Keratinocyte (primary cell): Measurements from ENCODE around the gene DGKI. TPM values are rescaled to one million over a fixed set of nuclear protein-coding genes. Genes with fewer than 3 reads are reported as not detected.

Experiments
- DNase-seq: peaks from one replicate; pipeline ENCODE4 v3.0.0-alpha.2; 2011; ENCODE audit warnings: low read depth, missing footprints, low spot score
- FAIRE-seq: peaks from 2 replicates; lab custom pipeline; 2011; peaks lifted over from hg19 to GRCh38; lab: Jason Lieb, UNC
- H2AFZ ChIP-seq: 2 replicates; pipeline ENCODE4 v1.6.0; 2012; ENCODE audit warnings: low read length, control low read depth, inconsistent platforms; ENCODE audit not compliant: control insufficient read depth
- H3K27ac ChIP-seq: 2 replicates; pipeline ENCODE4 v1.5.1; 2011; ENCODE audit warnings: low read length; ENCODE audit not compliant: control insufficient read depth, insufficient read depth
- H3K27me3 ChIP-seq: 3 replicates; pipeline ENCODE4 v1.6.0; 2011; ENCODE audit warnings: low read length; ENCODE audit not compliant: control insufficient read depth, insufficient read depth; ENCODE audit errors: extremely low read depth
- H3K36me3 ChIP-seq, 2 experiments: 2 replicates in 1 of 2; 3 replicates in 1 of 2; pipeline ENCODE4 v1.5.1; 2011; ENCODE audit warnings: low read length in 2 of 2, mild to moderate bottlenecking in 1 of 2; ENCODE audit not compliant: control insufficient read depth in 2 of 2, insufficient read depth in 2 of 2; ENCODE audit errors: extremely low read depth in 1 of 2
- H3K4me1 ChIP-seq: 3 replicates; pipeline ENCODE4 v1.5.1; 2011; ENCODE audit warnings: low read length; ENCODE audit not compliant: control insufficient read depth, insufficient read depth; ENCODE audit errors: extremely low read depth
- H3K4me2 ChIP-seq: 3 replicates; pipeline ENCODE4 v1.6.0; 2011; ENCODE audit warnings: low read depth, low read length; ENCODE audit not compliant: control insufficient read depth, insufficient read depth; ENCODE audit errors: extremely low read depth
- H3K4me3 ChIP-seq, 3 experiments: fragments of 200-600 bp in 1 of 3; sonication (generic) in 1 of 3; 2 replicates in 2 of 3; 3 replicates in 1 of 3; pipeline ENCODE4 v1.5.1; 2011 to 2016; ENCODE audit warnings: low read length in 3 of 3, mild to moderate bottlenecking in 3 of 3, control low read depth in 2 of 3, inconsistent platforms in 1 of 3, low read depth in 1 of 3, mixed read lengths in 1 of 3, mixed run types in 1 of 3, moderate library complexity in 1 of 3; ENCODE audit not compliant: control insufficient read depth in 2 of 3, insufficient read depth in 2 of 3; ENCODE audit errors: extremely low read depth in 1 of 3
- H3K79me2 ChIP-seq: 2 replicates; pipeline ENCODE4 v1.6.0; 2012; ENCODE audit warnings: low read length; ENCODE audit not compliant: control insufficient read depth, insufficient read depth
- H3K9ac ChIP-seq: 3 replicates; pipeline ENCODE4 v1.6.0; 2011; ENCODE audit warnings: low read length; ENCODE audit not compliant: control insufficient read depth, insufficient read depth; ENCODE audit errors: extremely low read depth
- H3K9me1 ChIP-seq: 3 replicates; pipeline ENCODE4 v1.6.0; 2011; ENCODE audit warnings: low read length; ENCODE audit not compliant: control insufficient read depth, insufficient read depth; ENCODE audit errors: extremely low read depth
- H3K9me3 ChIP-seq: 2 replicates; pipeline ENCODE4 v1.5.1; 2012; ENCODE audit warnings: low read depth, low read length; ENCODE audit not compliant: control insufficient read depth
- H4K20me1 ChIP-seq: 3 replicates; pipeline ENCODE4 v1.6.0; 2011; ENCODE audit warnings: low read length; ENCODE audit not compliant: control insufficient read depth, insufficient read depth; ENCODE audit errors: extremely low read depth
- EZH2 ChIP-seq: IDR thresholded peaks from one replicate; pipeline ENCODE4 v1.6.1; 2012; ENCODE audit warnings: inconsistent platforms, mild to moderate bottlenecking, low read length, moderate library complexity
- dilution Hi-C: fragments of 300-500 bp; cut with MboI; formaldehyde crosslinking; loops from one replicate; pipeline ENCODE4 v1.7.0; 2020; ENCODE audit warnings: low sequenced_read_pairs; ENCODE audit not compliant: extremely low pct_ligation_motif_present
- polyA plus RNA-seq, 5 experiments: library from polyadenylated mRNA; depleted of rRNA in 3 of 5; stranded (reverse) in 3 of 5; stranded (forward) in 1 of 5; unstranded in 1 of 5; fragments of >200 nt; gene quantifications; 1 replicate in 1 of 5; 2 replicates in 3 of 5; 3 replicates in 1 of 5; pipeline versions ENCODE4 v1.2.1 to v1.2.3, GENCODE V29; 2011 to 2012; ENCODE audit warnings: missing spikeins in 2 of 5, low read depth in 1 of 5, low replicate concordance in 1 of 5
- TF ChIP-seq, protein P1 (sequence below), 3 experiments: IDR thresholded peaks in 1 of 3; conservative IDR thresholded peaks in 1 of 3; optimal IDR thresholded peaks in 1 of 3; 2 replicates in 2 of 3; 3 replicates in 1 of 3; pipeline versions ENCODE3 to v1.5.1; 2011; ENCODE audit warnings: low read length in 3 of 3, mild to moderate bottlenecking in 3 of 3, moderate library complexity in 2 of 3, control low read depth in 1 of 3, inconsistent platforms in 1 of 3; ENCODE audit not compliant: insufficient read depth in 2 of 3; ENCODE audit errors: extremely low read depth in 1 of 3

The DGKI gene
- polyA plus RNA-seq, 1 donor (not counting 4 experiments of a cell fraction or from before 2014, with no cell fraction given) = 0.14 TPM

DNA sequence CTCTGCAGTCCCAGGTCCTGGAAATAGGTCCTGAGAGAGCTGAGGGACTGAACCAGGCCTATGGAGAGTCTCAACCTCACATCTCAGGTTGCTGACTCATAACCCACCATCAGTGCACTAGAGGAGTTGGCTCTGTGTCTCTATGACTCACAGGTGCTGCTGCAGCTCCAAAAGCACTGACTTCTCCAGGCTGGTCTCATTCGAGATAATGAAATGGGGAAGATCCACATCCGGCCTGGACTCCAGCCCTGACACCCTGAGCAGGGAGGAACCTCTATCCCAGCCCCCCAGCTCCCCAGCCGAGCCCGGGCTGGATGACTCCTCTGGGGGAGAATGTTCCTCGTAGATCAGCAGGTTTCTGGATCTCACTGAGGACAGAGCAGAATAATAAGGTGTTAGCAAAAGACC, 35.5 kb upstream of the DGKI start:
- Histone ChIP-seq H3K4me1 (peaks cover 45% of the 10 kb centered on the region), H3K79me2 (no peaks in the 10 kb centered on the region), H3K4me3 (no peak overlapping the region), H3K36me3 (peaks cover 3 to 9% of the 10 kb centered on the region in 2 experiments), H4K20me1 (no peaks in the 10 kb centered on the region), H3K9me3 (no peaks in the 10 kb centered on the region), H3K4me2 (peak overlapping the region; percentile 52), H2AFZ (no peak overlapping the region), H3K27ac (peak overlapping the region; percentile 54), H3K27me3 (no peaks in the 10 kb centered on the region), H3K9ac (no peak overlapping the region), H3K9me1 (peaks cover 2% of the 10 kb centered on the region)
- dilution Hi-C loops = no loop called here
- TF ChIP-seq, protein P1, sequence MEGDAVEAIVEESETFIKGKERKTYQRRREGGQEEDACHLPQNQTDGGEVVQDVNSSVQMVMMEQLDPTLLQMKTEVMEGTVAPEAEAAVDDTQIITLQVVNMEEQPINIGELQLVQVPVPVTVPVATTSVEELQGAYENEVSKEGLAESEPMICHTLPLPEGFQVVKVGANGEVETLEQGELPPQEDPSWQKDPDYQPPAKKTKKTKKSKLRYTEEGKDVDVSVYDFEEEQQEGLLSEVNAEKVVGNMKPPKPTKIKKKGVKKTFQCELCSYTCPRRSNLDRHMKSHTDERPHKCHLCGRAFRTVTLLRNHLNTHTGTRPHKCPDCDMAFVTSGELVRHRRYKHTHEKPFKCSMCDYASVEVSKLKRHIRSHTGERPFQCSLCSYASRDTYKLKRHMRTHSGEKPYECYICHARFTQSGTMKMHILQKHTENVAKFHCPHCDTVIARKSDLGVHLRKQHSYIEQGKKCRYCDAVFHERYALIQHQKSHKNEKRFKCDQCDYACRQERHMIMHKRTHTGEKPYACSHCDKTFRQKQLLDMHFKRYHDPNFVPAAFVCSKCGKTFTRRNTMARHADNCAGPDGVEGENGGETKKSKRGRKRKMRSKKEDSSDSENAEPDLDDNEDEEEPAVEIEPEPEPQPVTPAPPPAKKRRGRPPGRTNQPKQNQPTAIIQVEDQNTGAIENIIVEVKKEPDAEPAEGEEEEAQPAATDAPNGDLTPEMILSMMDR (optimal IDR thresholded peaks at IDR 0.05 in 1 of 3, IDR thresholded peaks at IDR 0.05 in 1 of 3, conservative IDR thresholded peaks at IDR 0.05 in 1 of 3; ENCODE audit: extremely low read depth in 1 of 3, insufficient read depth in 2 of 3, low read length in 3 of 3) = no peak
- no peak for TF ChIP-seq EZH2
- peak; percentile 90 for DNase-seq
- FAIRE-seq = peak; percentile 96

DNA sequence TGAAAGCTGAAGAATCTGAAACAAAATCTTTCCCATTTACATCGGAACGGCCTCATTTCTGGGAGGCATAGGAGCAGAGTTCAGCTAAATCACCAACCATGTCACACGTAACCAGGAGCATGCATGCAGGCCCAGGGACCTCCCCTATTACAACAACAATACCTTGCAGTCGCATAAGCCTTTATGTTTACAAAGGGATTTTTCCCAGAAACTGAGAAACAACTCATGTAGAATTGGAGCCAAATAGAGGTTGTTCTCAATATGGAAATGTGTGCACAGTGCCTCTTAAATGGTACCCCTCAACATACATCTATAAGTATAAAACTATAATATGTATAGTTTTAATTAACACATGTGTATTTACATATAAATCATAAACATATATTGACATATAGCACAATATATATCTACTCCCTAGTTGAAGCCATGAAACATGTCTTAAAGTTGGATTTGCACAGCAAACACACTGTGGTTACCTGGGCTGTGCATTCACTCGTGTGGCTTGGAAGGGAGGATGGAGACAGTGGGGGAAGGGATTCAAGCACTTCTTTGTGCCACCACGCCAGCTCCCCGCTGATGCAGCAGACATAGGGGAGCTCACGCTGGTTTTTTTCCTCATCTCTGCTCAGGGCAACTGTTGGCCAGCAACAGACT, 35.0 kb upstream of the DGKI start:
- Histone ChIP-seq H3K9ac (no peak overlapping the region), H3K27me3 (no peaks in the 10 kb centered on the region), H3K4me1 (peaks cover 45% of the 10 kb centered on the region), H3K36me3 (peaks cover 3 to 9% of the 10 kb centered on the region in 2 experiments), H4K20me1 (no peaks in the 10 kb centered on the region), H3K4me2 (no peak overlapping the region), H3K4me3 (no peak overlapping the region), H3K79me2 (no peaks in the 10 kb centered on the region), H3K9me1 (peaks cover 2% of the 10 kb centered on the region), H3K27ac (peak overlapping the region; percentile 8), H3K9me3 (no peaks in the 10 kb centered on the region), H2AFZ (no peak overlapping the region)
- FAIRE-seq (no peak), DNase-seq (no peak)
- dilution Hi-C loops = no loop called here
- TF ChIP-seq, protein P1 (optimal IDR thresholded peaks at IDR 0.05 in 1 of 3, IDR thresholded peaks at IDR 0.05 in 1 of 3, conservative IDR thresholded peaks at IDR 0.05 in 1 of 3; ENCODE audit: extremely low read depth in 1 of 3, insufficient read depth in 2 of 3, low read length in 3 of 3) = no peak
- no peak for TF ChIP-seq EZH2
